B cell (primary cell): ENCODE measurements around the gene PERCC1.

Experiments
- CTCF ChIP-seq: fragments of 200-600 bp; IDR thresholded peaks from one replicate; pipeline ENCODE4 v1.8.0; 2022; ENCODE audit warnings: antibody characterized with exemption, mild to moderate bottlenecking
- EZH2 ChIP-seq: IDR thresholded peaks from 2 replicates; pipeline ENCODE4 v1.6.1; 2012; ENCODE audit warnings: borderline replicate concordance, low read depth, mild to moderate bottlenecking, moderate library complexity, low read length; ENCODE audit not compliant: insufficient read depth, poor library complexity, severe bottlenecking

- no peak for TF ChIP-seq EZH2
- TF ChIP-seq CTCF = no peak
Measured at GRCh38 chr16:1412847-1413246, 18.0 kb upstream of the PERCC1 start.
